ENCODE data around the gene CLK2.
"Not testable (repeated sequence)": the region's sequence is repeated elsewhere in the genome, so short reads cannot be mapped to it uniquely, and the experiment has no call there.

- not testable (repeated sequence) for TF ChIP-seq MAFK (IDR thresholded peaks at IDR 0.05; ENCODE audit: low read depth, low read length); POLR2AphosphoS5 (IDR thresholded peaks at IDR 0.05; ENCODE audit: low read depth, low read length); CTCF (IDR thresholded peaks at IDR 0.05; ENCODE audit: control extremely low read depth in 1 of 3, insufficient read depth in 1 of 3, low read depth in 1 of 3, low read length in 3 of 3); BCL11A (IDR thresholded peaks at IDR 0.05; ENCODE audit: low read depth in 2 of 2, low read length in 2 of 2); KDM5A (IDR thresholded peaks at IDR 0.05; ENCODE audit: low read length); POLR2A (IDR thresholded peaks at IDR 0.05; ENCODE audit: control extremely low read depth in 1 of 2, low read depth in 2 of 2, low read length in 2 of 2); ATF2 (IDR thresholded peaks at IDR 0.05; ENCODE audit: low read length); RFX5 (IDR thresholded peaks at IDR 0.05; ENCODE audit: borderline replicate concordance, low read depth, low read length); RXRA (IDR thresholded peaks at IDR 0.05; ENCODE audit: insufficient read depth, low read depth, low read length); HDAC2 (IDR thresholded peaks at IDR 0.05; ENCODE audit: borderline replicate concordance in 1 of 2, low read depth in 2 of 2, low read length in 2 of 2)
Measured at GRCh38 chr1:155214702-155215101, 58.6 kb downstream of the CLK2 start.

Measured in H1 (cell line).